Gastroesophageal sphincter (tissue), 4 donors: ENCODE data around the gene CD48. TPM values are rescaled to one million over a fixed set of nuclear protein-coding genes. Genes with fewer than 3 reads are reported as not detected.

Experiments
- ATAC-seq: fragments of 150-250 bp; one replicate; pipeline ENCODE4 v1.9.1; 2016; ENCODE audit warnings: mild to moderate bottlenecking, moderate library complexity
- H3K27ac ChIP-seq, 4 donors: fragments of 200-600 bp; sonication (generic) in 3 of 4; 1 replicate in 3 of 4; 2 replicates in 1 of 4; pipeline ENCODE4 v1.5.1; 2016 to 2019
- H3K27me3 ChIP-seq: fragments of 200-600 bp; sonication (generic); one replicate; pipeline ENCODE4 v1.5.1; 2019
- H3K36me3 ChIP-seq, 2 donors: fragments of 200-600 bp; sonication (generic); one replicate each; pipeline ENCODE4 v1.5.1; 2019; ENCODE audit warnings: control low read depth in 1 of 2
- H3K4me1 ChIP-seq, 3 donors: fragments of 200-600 bp; sonication (generic); 1 replicate in 2 of 3; 2 replicates in 1 of 3; pipeline ENCODE4 v1.5.1; 2016 to 2019; ENCODE audit warnings: control low read depth in 2 of 3
- H3K4me3 ChIP-seq, 2 donors: fragments of 200-600 bp; sonication (generic); one replicate each; pipeline ENCODE4 v1.5.1; 2019; ENCODE audit warnings: mild to moderate bottlenecking in 1 of 2, moderate library complexity in 1 of 2
- H3K9me3 ChIP-seq, 3 donors: fragments of 200-600 bp; sonication (generic); one replicate each; pipeline ENCODE4 v1.5.1; 2017 to 2019; ENCODE audit warnings: control low read depth in 2 of 3
- CTCF ChIP-seq, 4 experiments: fragments of 200-600 bp in 2 of 4; fragments of 450-650 bp in 2 of 4; sonication (generic) in 1 of 4; IDR thresholded peaks; one replicate each; pipeline ENCODE4 v1.5.1; 2017 to 2019; ENCODE audit warnings: antibody characterized with exemption in 4 of 4, mild to moderate bottlenecking in 2 of 4, moderate library complexity in 2 of 4
- EP300 ChIP-seq: sonication (generic); formaldehyde crosslinking; IDR thresholded peaks from one replicate; pipeline ENCODE4 v1.6.1; 2017; ENCODE audit warnings: antibody characterized with exemption, mild to moderate bottlenecking
- POLR2A ChIP-seq, 2 donors: fragments of 450-650 bp; IDR thresholded peaks; one replicate each; pipeline ENCODE4 v1.6.1; 2017; ENCODE audit warnings: antibody characterized with exemption in 2 of 2, mild to moderate bottlenecking in 2 of 2, moderate library complexity in 1 of 2
- POLR2AphosphoS5 ChIP-seq: sonication (generic); formaldehyde crosslinking; IDR thresholded peaks from one replicate; pipeline ENCODE4 v1.6.1; 2017; ENCODE audit warnings: antibody characterized with exemption
- WGBS, 2 donors: methylation state at CpG; one replicate each; pipeline ENCODE4 v1.1.5; 2018; ENCODE audit warnings: low coverage in 1 of 2; 5-methylcytosine and 5-hydroxymethylcytosine counted together
- total RNA-seq, 4 donors: library from RNA; depleted of rRNA; stranded (reverse); fragments of >200 nt; gene quantifications; one replicate each; pipeline ENCODE4 v1.1.0, GENCODE V29; 2016

The CD48 gene
- total RNA-seq, 4 donors from 2014 or later = 2.2 to 8.5 (median 4.5) TPM; not detected in 1

- no peak for TF ChIP-seq EP300
- TF ChIP-seq CTCF (IDR thresholded peaks at IDR 0.05) = peak in 3 of 4 experiments; percentile 16 to 57 (median 30)
- no peak for ATAC-seq
- 0 to 44% methylated on average over 1 to 4 of the region's 6 CpGs for WGBS, 2 donors
- no peaks in the 10 kb centered on the region for H3K4me1 ChIP-seq
- no peak overlapping the region for H3K4me3 ChIP-seq
- no peaks in the 10 kb centered on the region for H3K36me3 ChIP-seq
- H3K27ac ChIP-seq = no peak overlapping the region
- H3K9me3 ChIP-seq = no peaks in the 10 kb centered on the region
- H3K27me3 ChIP-seq = peaks cover 37% of the 10 kb centered on the region
Observed at GRCh38 chr1:160675641-160676410, 35.8 kb downstream of the CD48 start.

GRCh38 chr1:160674415-160674814 lies 37.2 kb downstream of the CD48 start:
- no peak overlapping the region for H3K4me3 ChIP-seq
- H3K9me3 ChIP-seq = peaks cover 0 to 11% (median 0%) of the 10 kb centered on the region in 3 donors
- no peak overlapping the region for H3K27ac ChIP-seq
- peaks cover 24% of the 10 kb centered on the region for H3K27me3 ChIP-seq
- no peaks in the 10 kb centered on the region for H3K36me3 ChIP-seq
- TF ChIP-seq POLR2A (IDR thresholded peaks at IDR 0.05) (no peak), CTCF (IDR thresholded peaks at IDR 0.05) (no peak), POLR2AphosphoS5 (no peak), EP300 (no peak)
- no peak for ATAC-seq
- no peaks in the 10 kb centered on the region for H3K4me1 ChIP-seq
- WGBS, 2 donors = 61 to 72% methylated on average over 2 of the region's 2 CpGs

- ATAC-seq = no peak
- H3K36me3 ChIP-seq = no peaks in the 10 kb centered on the region
- TF ChIP-seq POLR2A (IDR thresholded peaks at IDR 0.05) = no peak
- no peak for TF ChIP-seq EP300
- no peak for TF ChIP-seq POLR2AphosphoS5
- TF ChIP-seq CTCF (IDR thresholded peaks at IDR 0.05) = no peak
- 40 to 45% methylated on average over 4 to 5 of the region's 6 CpGs for WGBS, 2 donors
- H3K4me3 ChIP-seq = no peak overlapping the region
- peaks cover 19% of the 10 kb centered on the region for H3K27me3 ChIP-seq
- H3K27ac ChIP-seq = no peak overlapping the region
- peaks cover 0 to 21% (median 0%) of the 10 kb centered on the region in 3 donors for H3K9me3 ChIP-seq
- H3K4me1 ChIP-seq = no peaks in the 10 kb centered on the region
Observed at GRCh38 chr1:160672789-160673695, 38.6 kb downstream of the CD48 start.

GRCh38 chr1:160671603-160672517 lies 39.8 kb downstream of the CD48 start:
- no peak for ATAC-seq
- H3K9me3 ChIP-seq = peaks cover 0 to 21% (median 0%) of the 10 kb centered on the region in 3 donors
- no peak overlapping the region for H3K27ac ChIP-seq
- WGBS, 2 donors = 36 to 37% methylated on average over 3 of the region's 3 CpGs
- H3K4me1 ChIP-seq = no peaks in the 10 kb centered on the region
- no peaks in the 10 kb centered on the region for H3K36me3 ChIP-seq
- H3K27me3 ChIP-seq = peaks cover 12% of the 10 kb centered on the region
- H3K4me3 ChIP-seq = no peak overlapping the region
- TF ChIP-seq POLR2AphosphoS5 = no peak
- TF ChIP-seq CTCF (IDR thresholded peaks at IDR 0.05) = no peak
- TF ChIP-seq EP300 = no peak
